HepG2 (cell line): Measurements from ENCODE around the gene TLE7. TPM values are rescaled to one million over a fixed set of nuclear protein-coding genes. Genes with fewer than 3 reads are reported as not detected.
A peak's percentile ranks its signal among the peaks of the same experiment; 100 is the strongest.

Experiments
- FOXA3 ChIP-seq: IDR thresholded peaks from 2 replicates; pipeline ENCODE4 v1.6.1; 2016; ENCODE audit warnings: missing genetic modification reagents, missing compliant biosample characterization
- FOXC1 ChIP-seq: sonication (generic); formaldehyde crosslinking; IDR thresholded peaks from 2 replicates; pipeline ENCODE4 v1.8.0; 2022; ENCODE audit warnings: mild to moderate bottlenecking, missing genetic modification reagents, borderline replicate concordance
- MEIS1 ChIP-seq: sonication (generic); formaldehyde crosslinking; IDR thresholded peaks from 2 replicates; pipeline ENCODE4 v1.9.0; 2021; ENCODE audit warnings: mild to moderate bottlenecking, missing genetic modification reagents, moderate library complexity, borderline replicate concordance
- MXI1 ChIP-seq: IDR thresholded peaks from 3 replicates; pipeline ENCODE4 v1.6.1; 2012; ENCODE audit warnings: low read depth, low read length, inconsistent platforms, borderline replicate concordance
- NFAT5 ChIP-seq: sonication (generic); formaldehyde crosslinking; IDR thresholded peaks from 2 replicates; pipeline ENCODE4 v1.4.0; 2020; ENCODE audit warnings: missing genetic modification reagents
- NFATC3 ChIP-seq: sonication (generic); formaldehyde crosslinking; IDR thresholded peaks from 2 replicates; pipeline ENCODE4 v1.5.1; 2020; ENCODE audit warnings: mild to moderate bottlenecking, missing genetic modification reagents
- NFYC ChIP-seq: IDR thresholded peaks from 2 replicates; pipeline ENCODE4 v1.6.1; 2016; ENCODE audit warnings: missing genetic modification reagents, missing compliant biosample characterization
- NR2F6 ChIP-seq, 2 experiments: IDR thresholded peaks; 2 replicates each; pipeline ENCODE4 v1.6.1; 2016; ENCODE audit warnings: antibody characterized with exemption in 1 of 2, mild to moderate bottlenecking in 1 of 2
- PHF21A ChIP-seq: sonication (generic); formaldehyde crosslinking; IDR thresholded peaks from 2 replicates; pipeline ENCODE4 v1.5.0; 2020; ENCODE audit warnings: mild to moderate bottlenecking, missing genetic modification reagents
- SMARCC2 ChIP-seq: fragments of 450-650 bp; IDR thresholded peaks from 2 replicates; pipeline ENCODE4 v1.6.1; 2017; ENCODE audit warnings: antibody characterized with exemption, mild to moderate bottlenecking
- SSRP1 ChIP-seq: IDR thresholded peaks from 2 replicates; pipeline ENCODE4 v1.6.1; 2016; ENCODE audit warnings: control low read depth
- TCF12 ChIP-seq, 2 experiments: fragments of 450-650 bp in 1 of 2; sonication (generic) in 1 of 2; formaldehyde crosslinking in 1 of 2; IDR thresholded peaks; 2 replicates each; pipeline versions ENCODE4 v1.6.1 to v1.8.0; 2017 to 2022; ENCODE audit warnings: antibody characterized with exemption in 1 of 2, mild to moderate bottlenecking in 1 of 2, missing genetic modification reagents in 1 of 2, moderate library complexity in 1 of 2
- TFE3 ChIP-seq: IDR thresholded peaks from 2 replicates; pipeline ENCODE4 v1.6.1; 2016
- YEATS2 ChIP-seq: sonication (generic); formaldehyde crosslinking; IDR thresholded peaks from 2 replicates; pipeline ENCODE4 v1.4.0; 2020; ENCODE audit warnings: missing genetic modification reagents, borderline replicate concordance
- ZBTB21 ChIP-seq: sonication (generic); formaldehyde crosslinking; IDR thresholded peaks from 2 replicates; pipeline ENCODE4 v1.4.0; 2020; ENCODE audit warnings: missing genetic modification reagents
- ZNF282 ChIP-seq: fragments of 450-650 bp; IDR thresholded peaks from 2 replicates; pipeline ENCODE4 v1.6.1; 2018; ENCODE audit not compliant: partially characterized antibody
- ZNF441 ChIP-seq: sonication (generic); formaldehyde crosslinking; IDR thresholded peaks from 2 replicates; pipeline ENCODE4 v1.7.0; 2021; ENCODE audit warnings: missing genetic modification reagents, borderline replicate concordance
- ZNF781 ChIP-seq: sonication (generic); formaldehyde crosslinking; IDR thresholded peaks from 2 replicates; pipeline ENCODE4 v1.5.1; 2020; ENCODE audit warnings: borderline replicate concordance, mild to moderate bottlenecking, missing genetic modification reagents; ENCODE audit errors: not compliant biosample characterization
- ZNF800 ChIP-seq: sonication (generic); formaldehyde crosslinking; IDR thresholded peaks from 2 replicates; pipeline ENCODE4 v1.4.0; 2020; ENCODE audit warnings: missing genetic modification reagents
- polyA plus RNA-seq, 8 experiments: library from polyadenylated mRNA; depleted of rRNA in 3 of 8; stranded (reverse) in 7 of 8; unstranded in 1 of 8; fragments of >200 nt; fragmentation: Illumina TruSeq in 4 of 8; extraction: Trizol in 4 of 8; gene quantifications; 2 replicates each; pipeline versions ENCODE4 v1.2.1 to v1.2.3, GENCODE V29; 2011 to 2016; ENCODE audit warnings: low read depth in 4 of 8, missing spikeins in 1 of 8, mixed read lengths in 1 of 8; ENCODE audit not compliant: insufficient read depth in 1 of 8
- total RNA-seq, 5 experiments: library from RNA; depleted of rRNA; stranded (reverse); fragments of >200 nt; fragmentation: Illumina TruSeq; extraction: Trizol; gene quantifications; 2 replicates each; pipeline ENCODE4 v1.2.3, GENCODE V29; 2016; ENCODE audit warnings: low read depth in 1 of 5

TLE7 gene
- total and polyA plus RNA-seq, 2 of the 13 experiments (the other 11 are each of a cell fraction or from before 2014, with no cell fraction given): not detected

- TF ChIP-seq TCF12 (IDR thresholded peaks at IDR 0.05) (no peak), TCF12 (CRISPR knock-in tag; IDR thresholded peaks at IDR 0.05) (no peak), NFYC (CRISPR knock-in tag) (peak; percentile 34), FOXA3 (CRISPR knock-in tag) (peak; percentile 60), ZNF800 (CRISPR knock-in tag) (no peak), ZNF282 (no peak), ZNF441 (CRISPR knock-in tag) (peak; percentile 58), NR2F6 (IDR thresholded peaks at IDR 0.05) (peak; percentile 27; the same call in 1 of the 2 replicates), NR2F6 (CRISPR knock-in tag; IDR thresholded peaks at IDR 0.05) (peak; percentile 51; the same call in 1 of the 2 replicates), MXI1 (peak; percentile 53; the same call in 1 of the 3 replicates), MEIS1 (peak; percentile 57; the same call in 1 of the 2 replicates), ZNF781 (peak; percentile 44), PHF21A (CRISPR knock-in tag) (peak; percentile 89), SMARCC2 (no peak), NFATC3 (CRISPR knock-in tag) (no peak), ZBTB21 (CRISPR knock-in tag) (peak; percentile 97), TFE3 (CRISPR knock-in tag) (peak; percentile 60; the same call in 1 of the 2 replicates), SSRP1 (no peak), YEATS2 (CRISPR knock-in tag) (peak; percentile 92), NFAT5 (CRISPR knock-in tag) (no peak), FOXC1 (CRISPR knock-in tag) (no peak)
Measured at GRCh38 chr16:71484006-71484893, 42.4 kb upstream of the TLE7 start (continued).
